ENCODE measurements around the gene PTPRN2.
"Not testable (repeated sequence)": the region's sequence is repeated elsewhere in the genome, so short reads cannot be mapped to it uniquely, and the experiment has no call there.

Gene PTPRN2

GRCh38 chr7:157739031-157739430, 848.6 kb downstream of the PTPRN2 start:
- no peak for FAIRE-seq
- no peak for DNase-seq (ENCODE audit: insufficient read length, low spot score)
- no peak for TF ChIP-seq CTCF (IDR thresholded peaks at IDR 0.05; ENCODE audit: insufficient read depth, missing control alignments)

GRCh38 chr7:157738066-157738460, 849.6 kb downstream of the PTPRN2 start:
- no peak for TF ChIP-seq CTCF (IDR thresholded peaks at IDR 0.05; ENCODE audit: insufficient read depth, missing control alignments)
- FAIRE-seq: no peak
- no peak for DNase-seq (ENCODE audit: insufficient read length, low spot score)

- no peak for FAIRE-seq
- TF ChIP-seq CTCF (IDR thresholded peaks at IDR 0.05; ENCODE audit: insufficient read depth, missing control alignments): no peak
- DNase-seq (ENCODE audit: insufficient read length, low spot score): no peak
These were observed 850.2 kb downstream of the PTPRN2 start for GRCh38 chr7:157737151-157738065.

- TF ChIP-seq CTCF (IDR thresholded peaks at IDR 0.05; ENCODE audit: insufficient read depth, missing control alignments): no peak
- FAIRE-seq (no peak), DNase-seq (ENCODE audit: insufficient read length, low spot score) (no peak)
These were observed 851.3 kb downstream of the PTPRN2 start for GRCh38 chr7:157736341-157736740.

- TF ChIP-seq CTCF (IDR thresholded peaks at IDR 0.05; ENCODE audit: insufficient read depth, missing control alignments): no peak
- DNase-seq (ENCODE audit: insufficient read length, low spot score) (no peak), FAIRE-seq (no peak)
These were observed 851.8 kb downstream of the PTPRN2 start for GRCh38 chr7:157735826-157736225.

- no peak for FAIRE-seq
- no peak for TF ChIP-seq CTCF (IDR thresholded peaks at IDR 0.05; ENCODE audit: insufficient read depth, missing control alignments)
- no peak for DNase-seq (ENCODE audit: insufficient read length, low spot score)
These were observed 852.7 kb downstream of the PTPRN2 start for GRCh38 chr7:157734676-157735640.

- not testable (repeated sequence) for FAIRE-seq
These were observed 853.7 kb downstream of the PTPRN2 start for GRCh38 chr7:157733760-157734395.

More at GRCh38 chr7:157733760-157734395, 853.7 kb downstream of the PTPRN2 start:
- not testable (repeated sequence) for DNase-seq (ENCODE audit: insufficient read length, low spot score)
